Measurements from ENCODE around the gene SLC22A2. TPM values are rescaled to one million over a fixed set of nuclear protein-coding genes. Genes with fewer than 3 reads are reported as not detected.

Gene SLC22A2
- total RNA-seq, 3 donors from 2014 or later = 0.16 TPM; not detected in 2

DNA sequence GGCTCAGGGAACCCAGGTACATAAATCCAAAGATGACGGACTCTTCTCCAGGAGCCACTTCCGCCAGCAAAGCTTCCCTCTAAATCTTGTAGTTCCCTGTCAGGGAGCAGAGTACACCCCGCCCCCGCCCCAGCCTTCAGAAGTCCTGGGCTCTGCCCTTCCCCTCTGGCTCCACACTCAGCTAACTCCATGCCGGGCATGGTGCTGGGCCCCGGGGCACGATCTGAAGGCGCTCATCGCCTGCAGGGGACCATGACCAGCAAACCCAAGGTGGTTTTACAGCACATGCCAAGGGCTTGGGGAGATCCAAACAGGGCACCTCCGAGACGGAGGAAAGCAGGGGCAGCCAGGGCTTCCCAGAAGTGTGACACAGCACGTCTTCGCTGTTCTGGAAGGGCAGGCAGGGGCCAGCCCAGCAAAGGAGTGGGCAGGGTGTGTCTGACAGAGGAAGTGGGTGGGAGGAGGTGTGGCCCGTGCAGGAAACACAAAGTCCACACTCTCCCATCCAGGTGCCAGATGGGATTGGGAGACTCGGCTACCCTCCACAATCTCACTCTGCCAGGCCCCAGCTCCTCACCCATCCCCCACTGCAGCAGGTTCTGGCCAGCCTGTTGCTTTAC is 41.6 kb upstream of the SLC22A2 start:
- peak; percentile 86 to 88 (median 87) for DNase-seq
- no peaks in the 10 kb centered on the region for H3K9me3 ChIP-seq
- peak; percentile 97 for ATAC-seq
- H3K4me1 ChIP-seq (ENCODE audit: low read depth) = no peaks in the 10 kb centered on the region
- TF ChIP-seq, protein P1, sequence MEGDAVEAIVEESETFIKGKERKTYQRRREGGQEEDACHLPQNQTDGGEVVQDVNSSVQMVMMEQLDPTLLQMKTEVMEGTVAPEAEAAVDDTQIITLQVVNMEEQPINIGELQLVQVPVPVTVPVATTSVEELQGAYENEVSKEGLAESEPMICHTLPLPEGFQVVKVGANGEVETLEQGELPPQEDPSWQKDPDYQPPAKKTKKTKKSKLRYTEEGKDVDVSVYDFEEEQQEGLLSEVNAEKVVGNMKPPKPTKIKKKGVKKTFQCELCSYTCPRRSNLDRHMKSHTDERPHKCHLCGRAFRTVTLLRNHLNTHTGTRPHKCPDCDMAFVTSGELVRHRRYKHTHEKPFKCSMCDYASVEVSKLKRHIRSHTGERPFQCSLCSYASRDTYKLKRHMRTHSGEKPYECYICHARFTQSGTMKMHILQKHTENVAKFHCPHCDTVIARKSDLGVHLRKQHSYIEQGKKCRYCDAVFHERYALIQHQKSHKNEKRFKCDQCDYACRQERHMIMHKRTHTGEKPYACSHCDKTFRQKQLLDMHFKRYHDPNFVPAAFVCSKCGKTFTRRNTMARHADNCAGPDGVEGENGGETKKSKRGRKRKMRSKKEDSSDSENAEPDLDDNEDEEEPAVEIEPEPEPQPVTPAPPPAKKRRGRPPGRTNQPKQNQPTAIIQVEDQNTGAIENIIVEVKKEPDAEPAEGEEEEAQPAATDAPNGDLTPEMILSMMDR (IDR thresholded peaks at IDR 0.05) = no peak
- no peaks in the 10 kb centered on the region for H3K36me3 ChIP-seq (ENCODE audit: low read depth)
- H3K4me3 ChIP-seq = no peak overlapping the region
- intact Hi-C loops (cut with DNase I, micrococcal nuclease) = no loop called here

DNA sequence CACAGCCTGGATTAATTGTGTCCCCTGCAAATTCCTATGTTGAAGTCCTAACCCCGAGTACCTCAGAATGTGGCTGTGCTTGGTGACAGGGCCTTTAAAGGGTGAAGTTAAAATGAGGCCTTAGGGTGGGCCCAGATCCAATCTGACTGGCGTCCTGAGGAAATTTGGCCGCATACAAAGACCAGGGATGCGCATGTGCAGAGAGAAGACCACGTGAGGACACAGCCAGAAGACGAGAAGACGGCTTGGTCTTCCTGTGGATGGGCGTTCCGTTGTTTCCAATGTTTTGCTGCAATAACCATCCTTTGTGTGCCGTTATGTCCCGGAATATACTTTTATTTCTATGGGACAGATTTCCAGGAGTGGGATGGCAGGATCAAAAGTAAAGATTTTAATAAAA is 40.9 kb upstream of the SLC22A2 start:
- TF ChIP-seq, protein P1 (IDR thresholded peaks at IDR 0.05) = no peak
- H3K4me3 ChIP-seq = no peak overlapping the region
- intact Hi-C loops (cut with DNase I, micrococcal nuclease) = no loop called here

DNA sequence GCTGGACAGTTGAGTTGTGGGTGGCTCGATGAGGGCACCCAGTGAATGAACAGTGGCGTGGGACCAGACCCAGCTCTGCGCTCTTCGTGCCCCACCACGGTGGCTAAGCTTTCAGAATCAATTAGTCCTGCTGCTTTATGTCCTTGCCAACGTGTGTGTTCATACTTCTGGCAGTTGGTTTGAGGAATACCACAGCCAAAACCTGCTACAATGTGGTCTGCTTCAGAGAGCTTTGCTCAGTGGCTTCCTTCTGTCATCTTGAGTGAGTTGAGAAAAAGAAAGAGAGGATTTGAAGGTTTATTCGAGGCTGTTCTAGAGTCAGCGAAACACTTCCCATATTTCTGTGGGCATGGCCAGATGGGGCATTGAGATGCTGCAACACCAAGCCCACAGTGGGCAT is 39.5 kb upstream of the SLC22A2 start:
- Histone ChIP-seq H3K36me3 (ENCODE audit: low read depth) (no peaks in the 10 kb centered on the region), H3K4me3 (no peak overlapping the region), H3K9me3 (no peaks in the 10 kb centered on the region), H3K4me1 (ENCODE audit: low read depth) (no peaks in the 10 kb centered on the region)
- TF ChIP-seq, protein P1 (IDR thresholded peaks at IDR 0.05) = no peak
- ATAC-seq = no peak
- intact Hi-C loops (cut with DNase I, micrococcal nuclease) = no loop called here
- DNase-seq = no peak

More for the DNA sequence above, 40.9 kb upstream of the SLC22A2 start:
- H3K36me3 ChIP-seq (ENCODE audit: low read depth) = no peaks in the 10 kb centered on the region
- no peaks in the 10 kb centered on the region for H3K4me1 ChIP-seq (ENCODE audit: low read depth)
- H3K9me3 ChIP-seq = no peaks in the 10 kb centered on the region
- ATAC-seq = no peak
- DNase-seq = no peak

DNA sequence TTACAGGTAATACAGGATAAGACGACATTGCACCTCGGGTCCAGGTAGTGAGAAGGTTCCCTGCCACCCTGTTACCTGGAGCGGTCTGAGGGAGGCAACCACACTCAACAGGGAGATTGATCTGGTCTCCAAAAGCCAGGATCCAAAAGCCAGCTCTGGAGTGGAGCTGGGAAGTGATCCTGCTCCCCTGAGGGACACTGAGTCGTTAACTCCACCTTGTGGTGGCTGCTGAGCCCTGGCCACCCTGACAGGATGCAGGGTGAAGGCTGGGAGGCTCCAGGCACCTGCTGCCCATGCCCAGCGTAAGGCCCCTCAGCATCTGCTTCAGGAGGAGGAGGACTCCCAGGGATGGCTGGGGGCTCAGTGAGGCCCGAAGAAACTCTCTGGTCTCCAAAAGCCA is 38.7 kb upstream of the SLC22A2 start:
- H3K4me3 ChIP-seq = no peak overlapping the region
- DNase-seq (peak in 2 of 3 donors; percentile 63 to 64), ATAC-seq (peak; percentile 55)
- no peaks in the 10 kb centered on the region for H3K4me1 ChIP-seq (ENCODE audit: low read depth)
- no peaks in the 10 kb centered on the region for H3K9me3 ChIP-seq
- TF ChIP-seq, protein P1 (IDR thresholded peaks at IDR 0.05) = no peak
- intact Hi-C loops (cut with DNase I, micrococcal nuclease) = no loop called here
- H3K36me3 ChIP-seq (ENCODE audit: low read depth) = no peaks in the 10 kb centered on the region

DNA sequence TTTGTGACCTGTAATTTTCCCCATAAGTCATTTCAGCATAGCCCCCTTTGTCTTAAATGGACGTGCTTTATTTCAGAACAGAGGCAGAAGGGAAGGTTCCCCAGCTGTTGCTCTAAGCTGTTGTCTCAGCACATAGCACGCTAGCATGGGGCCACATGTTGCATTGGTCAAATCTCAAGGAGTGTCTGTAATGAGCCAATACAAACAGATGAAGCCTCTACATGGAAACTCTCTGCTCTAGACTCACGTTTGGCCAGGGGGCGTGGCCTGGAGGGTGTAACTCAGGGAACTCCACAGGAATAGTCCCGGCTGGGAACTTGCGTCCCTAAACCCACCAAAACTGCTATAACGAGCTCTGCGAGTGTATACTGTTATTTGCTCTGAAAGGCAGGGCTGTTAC is 35.2 kb upstream of the SLC22A2 start:
- TF ChIP-seq, protein P1 (IDR thresholded peaks at IDR 0.05) = no peak
- peak; percentile 78 for ATAC-seq
- Histone ChIP-seq H3K36me3 (ENCODE audit: low read depth) (no peaks in the 10 kb centered on the region), H3K4me1 (ENCODE audit: low read depth) (no peaks in the 10 kb centered on the region), H3K9me3 (no peaks in the 10 kb centered on the region), H3K4me3 (no peak overlapping the region)
- DNase-seq = peak; percentile 57 to 63 (median 58)
- intact Hi-C loops (cut with DNase I, micrococcal nuclease) = no loop called here
